ENCODE data around the gene CBARP. TPM values are rescaled to one million over a fixed set of nuclear protein-coding genes. Genes with fewer than 3 reads are reported as not detected.

The CBARP gene
- total and polyA plus RNA-seq, 2 of the 13 experiments (the other 11 are each of a cell fraction or from before 2014, with no cell fraction given): 1.2 to 1.4 TPM

DNA sequence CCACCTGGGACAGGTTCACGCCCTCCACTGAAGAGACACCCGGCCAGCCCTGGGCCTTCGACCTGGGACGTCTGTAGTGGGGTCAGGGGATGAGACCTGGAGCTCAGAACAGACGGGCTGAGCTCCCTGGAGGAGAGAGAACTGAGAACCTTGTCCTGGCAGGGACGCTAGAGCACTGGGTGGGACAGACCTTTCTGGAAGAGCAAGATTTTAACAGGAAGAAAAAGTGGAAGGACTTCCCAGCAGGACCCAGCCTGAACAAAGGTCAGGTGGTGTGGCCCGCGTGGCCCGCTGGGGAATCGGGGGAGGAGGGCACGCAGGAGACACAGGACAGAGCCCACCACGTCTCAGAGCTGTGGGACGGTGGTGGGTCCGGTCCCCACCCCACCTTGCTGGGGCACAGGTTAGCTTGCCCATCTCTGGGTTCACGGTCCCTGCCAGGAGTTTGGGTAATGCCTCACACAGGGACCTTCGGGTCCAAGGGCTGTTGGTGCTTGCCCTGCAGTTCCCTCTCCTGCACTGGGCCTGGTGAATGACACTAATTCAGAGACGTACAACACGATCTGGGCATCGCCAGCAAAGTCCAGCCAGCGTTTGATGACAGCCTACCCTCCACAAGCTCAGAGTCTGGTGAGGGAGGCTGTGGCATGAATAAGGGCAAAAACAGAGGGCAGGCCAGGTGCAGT lies 46.6 kb upstream of the CBARP start (continued):
- TF ChIP-seq, protein P1, sequence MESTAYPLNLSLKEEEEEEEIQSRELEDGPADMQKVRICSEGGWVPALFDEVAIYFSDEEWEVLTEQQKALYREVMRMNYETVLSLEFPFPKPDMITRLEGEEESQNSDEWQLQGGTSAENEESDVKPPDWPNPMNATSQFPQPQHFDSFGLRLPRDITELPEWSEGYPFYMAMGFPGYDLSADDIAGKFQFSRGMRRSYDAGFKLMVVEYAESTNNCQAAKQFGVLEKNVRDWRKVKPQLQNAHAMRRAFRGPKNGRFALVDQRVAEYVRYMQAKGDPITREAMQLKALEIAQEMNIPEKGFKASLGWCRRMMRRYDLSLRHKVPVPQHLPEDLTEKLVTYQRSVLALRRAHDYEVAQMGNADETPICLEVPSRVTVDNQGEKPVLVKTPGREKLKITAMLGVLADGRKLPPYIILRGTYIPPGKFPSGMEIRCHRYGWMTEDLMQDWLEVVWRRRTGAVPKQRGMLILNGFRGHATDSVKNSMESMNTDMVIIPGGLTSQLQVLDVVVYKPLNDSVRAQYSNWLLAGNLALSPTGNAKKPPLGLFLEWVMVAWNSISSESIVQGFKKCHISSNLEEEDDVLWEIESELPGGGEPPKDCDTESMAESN (CRISPR knock-in tag; conservative IDR thresholded peaks at IDR 0.05): peak; percentile 85
- TF ChIP-seq ASH2L (IDR thresholded peaks at IDR 0.05; ENCODE audit: insufficient read length, low read depth, low read length): no peak
- TF ChIP-seq, protein P2, sequence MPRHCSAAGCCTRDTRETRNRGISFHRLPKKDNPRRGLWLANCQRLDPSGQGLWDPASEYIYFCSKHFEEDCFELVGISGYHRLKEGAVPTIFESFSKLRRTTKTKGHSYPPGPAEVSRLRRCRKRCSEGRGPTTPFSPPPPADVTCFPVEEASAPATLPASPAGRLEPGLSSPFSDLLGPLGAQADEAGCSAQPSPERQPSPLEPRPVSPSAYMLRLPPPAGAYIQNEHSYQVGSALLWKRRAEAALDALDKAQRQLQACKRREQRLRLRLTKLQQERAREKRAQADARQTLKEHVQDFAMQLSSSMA (CRISPR knock-in tag; IDR thresholded peaks at IDR 0.05): no peak
- TF ChIP-seq ZNF292 (CRISPR knock-in tag; IDR thresholded peaks at IDR 0.05; ENCODE audit: borderline replicate concordance, low read depth): no peak
- TF ChIP-seq ZNF891 (CRISPR knock-in tag; IDR thresholded peaks at IDR 0.05): no peak
- TF ChIP-seq ONECUT2 (CRISPR knock-in tag; IDR thresholded peaks at IDR 0.05): no peak
- TF ChIP-seq, protein P3, sequence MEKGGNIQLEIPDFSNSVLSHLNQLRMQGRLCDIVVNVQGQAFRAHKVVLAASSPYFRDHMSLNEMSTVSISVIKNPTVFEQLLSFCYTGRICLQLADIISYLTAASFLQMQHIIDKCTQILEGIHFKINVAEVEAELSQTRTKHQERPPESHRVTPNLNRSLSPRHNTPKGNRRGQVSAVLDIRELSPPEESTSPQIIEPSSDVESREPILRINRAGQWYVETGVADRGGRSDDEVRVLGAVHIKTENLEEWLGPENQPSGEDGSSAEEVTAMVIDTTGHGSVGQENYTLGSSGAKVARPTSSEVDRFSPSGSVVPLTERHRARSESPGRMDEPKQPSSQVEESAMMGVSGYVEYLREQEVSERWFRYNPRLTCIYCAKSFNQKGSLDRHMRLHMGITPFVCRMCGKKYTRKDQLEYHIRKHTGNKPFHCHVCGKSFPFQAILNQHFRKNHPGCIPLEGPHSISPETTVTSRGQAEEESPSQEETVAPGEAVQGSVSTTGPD (CRISPR knock-in tag; IDR thresholded peaks at IDR 0.05): no peak
- TF ChIP-seq HOXA7 (CRISPR knock-in tag; IDR thresholded peaks at IDR 0.05): no peak
- TF ChIP-seq KDM5A (IDR thresholded peaks at IDR 0.05; ENCODE audit: borderline replicate concordance, low read length): no peak
- TF ChIP-seq JUND (CRISPR knock-in tag; IDR thresholded peaks at IDR 0.05): no peak
- no peak for TF ChIP-seq SRY (CRISPR knock-in tag; IDR thresholded peaks at IDR 0.05)
- TF ChIP-seq KLF15 (CRISPR knock-in tag; IDR thresholded peaks at IDR 0.05; ENCODE audit: borderline replicate concordance): no peak
- TF ChIP-seq CBFB (CRISPR knock-in tag; IDR thresholded peaks at IDR 0.05): no peak
- TF ChIP-seq, protein P4, sequence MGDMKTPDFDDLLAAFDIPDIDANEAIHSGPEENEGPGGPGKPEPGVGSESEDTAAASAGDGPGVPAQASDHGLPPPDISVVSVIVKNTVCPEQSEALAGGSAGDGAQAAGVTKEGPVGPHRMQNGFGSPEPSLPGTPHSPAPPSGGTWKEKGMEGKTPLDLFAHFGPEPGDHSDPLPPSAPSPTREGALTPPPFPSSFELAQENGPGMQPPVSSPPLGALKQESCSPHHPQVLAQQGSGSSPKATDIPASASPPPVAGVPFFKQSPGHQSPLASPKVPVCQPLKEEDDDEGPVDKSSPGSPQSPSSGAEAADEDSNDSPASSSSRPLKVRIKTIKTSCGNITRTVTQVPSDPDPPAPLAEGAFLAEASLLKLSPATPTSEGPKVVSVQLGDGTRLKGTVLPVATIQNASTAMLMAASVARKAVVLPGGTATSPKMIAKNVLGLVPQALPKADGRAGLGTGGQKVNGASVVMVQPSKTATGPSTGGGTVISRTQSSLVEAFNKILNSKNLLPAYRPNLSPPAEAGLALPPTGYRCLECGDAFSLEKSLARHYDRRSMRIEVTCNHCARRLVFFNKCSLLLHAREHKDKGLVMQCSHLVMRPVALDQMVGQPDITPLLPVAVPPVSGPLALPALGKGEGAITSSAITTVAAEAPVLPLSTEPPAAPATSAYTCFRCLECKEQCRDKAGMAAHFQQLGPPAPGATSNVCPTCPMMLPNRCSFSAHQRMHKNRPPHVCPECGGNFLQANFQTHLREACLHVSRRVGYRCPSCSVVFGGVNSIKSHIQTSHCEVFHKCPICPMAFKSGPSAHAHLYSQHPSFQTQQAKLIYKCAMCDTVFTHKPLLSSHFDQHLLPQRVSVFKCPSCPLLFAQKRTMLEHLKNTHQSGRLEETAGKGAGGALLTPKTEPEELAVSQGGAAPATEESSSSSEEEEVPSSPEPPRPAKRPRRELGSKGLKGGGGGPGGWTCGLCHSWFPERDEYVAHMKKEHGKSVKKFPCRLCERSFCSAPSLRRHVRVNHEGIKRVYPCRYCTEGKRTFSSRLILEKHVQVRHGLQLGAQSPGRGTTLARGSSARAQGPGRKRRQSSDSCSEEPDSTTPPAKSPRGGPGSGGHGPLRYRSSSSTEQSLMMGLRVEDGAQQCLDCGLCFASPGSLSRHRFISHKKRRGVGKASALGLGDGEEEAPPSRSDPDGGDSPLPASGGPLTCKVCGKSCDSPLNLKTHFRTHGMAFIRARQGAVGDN (CRISPR knock-in tag; IDR thresholded peaks at IDR 0.05): peak; percentile 85
- 0 out of 2 replicates have a peak, but pooled peaks have one; percentile 71 for TF ChIP-seq ZNF724P (CRISPR knock-in tag; IDR thresholded peaks at IDR 0.05; ENCODE audit: borderline replicate concordance)
- TF ChIP-seq, protein P5, sequence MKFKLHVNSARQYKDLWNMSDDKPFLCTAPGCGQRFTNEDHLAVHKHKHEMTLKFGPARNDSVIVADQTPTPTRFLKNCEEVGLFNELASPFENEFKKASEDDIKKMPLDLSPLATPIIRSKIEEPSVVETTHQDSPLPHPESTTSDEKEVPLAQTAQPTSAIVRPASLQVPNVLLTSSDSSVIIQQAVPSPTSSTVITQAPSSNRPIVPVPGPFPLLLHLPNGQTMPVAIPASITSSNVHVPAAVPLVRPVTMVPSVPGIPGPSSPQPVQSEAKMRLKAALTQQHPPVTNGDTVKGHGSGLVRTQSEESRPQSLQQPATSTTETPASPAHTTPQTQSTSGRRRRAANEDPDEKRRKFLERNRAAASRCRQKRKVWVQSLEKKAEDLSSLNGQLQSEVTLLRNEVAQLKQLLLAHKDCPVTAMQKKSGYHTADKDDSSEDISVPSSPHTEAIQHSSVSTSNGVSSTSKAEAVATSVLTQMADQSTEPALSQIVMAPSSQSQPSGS (CRISPR knock-in tag; IDR thresholded peaks at IDR 0.05): no peak
- no peak for TF ChIP-seq ATRX (CRISPR knock-in tag; IDR thresholded peaks at IDR 0.05; ENCODE audit: borderline replicate concordance)
- peak; percentile 53 for TF ChIP-seq RBFOX2 (IDR thresholded peaks at IDR 0.05; ENCODE audit: low read depth, low read length)
